ENCODE measurements around the gene DCP1A.

DNA sequence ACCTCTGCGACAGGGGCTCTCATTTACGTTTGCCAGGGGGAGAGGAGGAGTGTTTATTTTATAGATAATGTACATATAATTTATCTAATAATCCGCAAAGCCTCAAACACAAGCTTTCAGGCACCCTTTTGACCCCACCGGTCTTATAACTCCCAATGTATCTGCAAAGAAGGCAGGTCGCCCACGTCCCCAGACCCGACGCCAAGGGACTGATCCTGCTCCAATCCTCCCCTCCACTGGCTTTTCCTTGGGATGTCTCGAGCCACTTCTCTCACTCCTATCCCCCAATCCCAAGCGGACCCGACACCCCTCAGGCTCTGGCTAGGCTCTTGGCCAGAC is 452 bp downstream of the DCP1A start:
- TF ChIP-seq, protein P1, sequence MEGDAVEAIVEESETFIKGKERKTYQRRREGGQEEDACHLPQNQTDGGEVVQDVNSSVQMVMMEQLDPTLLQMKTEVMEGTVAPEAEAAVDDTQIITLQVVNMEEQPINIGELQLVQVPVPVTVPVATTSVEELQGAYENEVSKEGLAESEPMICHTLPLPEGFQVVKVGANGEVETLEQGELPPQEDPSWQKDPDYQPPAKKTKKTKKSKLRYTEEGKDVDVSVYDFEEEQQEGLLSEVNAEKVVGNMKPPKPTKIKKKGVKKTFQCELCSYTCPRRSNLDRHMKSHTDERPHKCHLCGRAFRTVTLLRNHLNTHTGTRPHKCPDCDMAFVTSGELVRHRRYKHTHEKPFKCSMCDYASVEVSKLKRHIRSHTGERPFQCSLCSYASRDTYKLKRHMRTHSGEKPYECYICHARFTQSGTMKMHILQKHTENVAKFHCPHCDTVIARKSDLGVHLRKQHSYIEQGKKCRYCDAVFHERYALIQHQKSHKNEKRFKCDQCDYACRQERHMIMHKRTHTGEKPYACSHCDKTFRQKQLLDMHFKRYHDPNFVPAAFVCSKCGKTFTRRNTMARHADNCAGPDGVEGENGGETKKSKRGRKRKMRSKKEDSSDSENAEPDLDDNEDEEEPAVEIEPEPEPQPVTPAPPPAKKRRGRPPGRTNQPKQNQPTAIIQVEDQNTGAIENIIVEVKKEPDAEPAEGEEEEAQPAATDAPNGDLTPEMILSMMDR (IDR thresholded peaks at IDR 0.05; ENCODE audit: low read depth, low read length), result no peak
- no peak for TF ChIP-seq EZH2phosphoT487 (IDR thresholded peaks at IDR 0.05; ENCODE audit: low read depth)
